ENCODE results near the gene CYP46A1.

DNA sequence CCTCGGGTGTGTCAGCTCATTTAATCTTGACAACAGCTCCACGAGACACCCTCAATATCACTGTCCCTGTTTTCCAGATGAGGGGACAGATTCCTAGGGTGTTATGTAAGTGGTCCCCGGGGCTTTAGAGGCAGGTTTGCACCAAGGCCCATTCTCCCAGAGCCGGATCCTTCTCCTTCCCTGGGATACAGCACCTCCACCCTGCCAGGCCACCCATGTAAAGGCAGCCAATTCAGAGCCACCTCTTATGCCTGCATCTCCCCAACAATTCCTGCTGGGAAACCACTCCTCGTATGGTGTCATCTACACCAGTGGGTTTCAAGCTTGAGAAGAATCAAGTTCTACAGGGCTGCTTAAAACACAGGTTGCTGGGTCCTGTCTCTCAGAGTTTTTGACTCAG, 4.1 kb upstream of the CYP46A1 start:
- TF ChIP-seq, protein P1, sequence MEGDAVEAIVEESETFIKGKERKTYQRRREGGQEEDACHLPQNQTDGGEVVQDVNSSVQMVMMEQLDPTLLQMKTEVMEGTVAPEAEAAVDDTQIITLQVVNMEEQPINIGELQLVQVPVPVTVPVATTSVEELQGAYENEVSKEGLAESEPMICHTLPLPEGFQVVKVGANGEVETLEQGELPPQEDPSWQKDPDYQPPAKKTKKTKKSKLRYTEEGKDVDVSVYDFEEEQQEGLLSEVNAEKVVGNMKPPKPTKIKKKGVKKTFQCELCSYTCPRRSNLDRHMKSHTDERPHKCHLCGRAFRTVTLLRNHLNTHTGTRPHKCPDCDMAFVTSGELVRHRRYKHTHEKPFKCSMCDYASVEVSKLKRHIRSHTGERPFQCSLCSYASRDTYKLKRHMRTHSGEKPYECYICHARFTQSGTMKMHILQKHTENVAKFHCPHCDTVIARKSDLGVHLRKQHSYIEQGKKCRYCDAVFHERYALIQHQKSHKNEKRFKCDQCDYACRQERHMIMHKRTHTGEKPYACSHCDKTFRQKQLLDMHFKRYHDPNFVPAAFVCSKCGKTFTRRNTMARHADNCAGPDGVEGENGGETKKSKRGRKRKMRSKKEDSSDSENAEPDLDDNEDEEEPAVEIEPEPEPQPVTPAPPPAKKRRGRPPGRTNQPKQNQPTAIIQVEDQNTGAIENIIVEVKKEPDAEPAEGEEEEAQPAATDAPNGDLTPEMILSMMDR (IDR thresholded peaks at IDR 0.05), result no peak
- no peak for TF ChIP-seq POLR2A (IDR thresholded peaks at IDR 0.05)
